Occipital lobe (tissue), 2 donors: Measurements from ENCODE around the gene DNAH6. TPM values are rescaled to one million over a fixed set of nuclear protein-coding genes. Genes with fewer than 3 reads are reported as not detected.

Source experiments
- DNase-seq: peaks from one replicate; lab custom pipeline; 2025; lab: John Stamatoyannopoulos, UW
- total RNA-seq: library from RNA; depleted of rRNA; stranded (reverse); fragments of >200 nt; gene quantifications from one replicate; pipeline ENCODE4 v1.2.3, GENCODE V29; 2014

DNAH6 gene
- total RNA-seq, 1 donor from 2014 or later = 6.6 TPM

DNA sequence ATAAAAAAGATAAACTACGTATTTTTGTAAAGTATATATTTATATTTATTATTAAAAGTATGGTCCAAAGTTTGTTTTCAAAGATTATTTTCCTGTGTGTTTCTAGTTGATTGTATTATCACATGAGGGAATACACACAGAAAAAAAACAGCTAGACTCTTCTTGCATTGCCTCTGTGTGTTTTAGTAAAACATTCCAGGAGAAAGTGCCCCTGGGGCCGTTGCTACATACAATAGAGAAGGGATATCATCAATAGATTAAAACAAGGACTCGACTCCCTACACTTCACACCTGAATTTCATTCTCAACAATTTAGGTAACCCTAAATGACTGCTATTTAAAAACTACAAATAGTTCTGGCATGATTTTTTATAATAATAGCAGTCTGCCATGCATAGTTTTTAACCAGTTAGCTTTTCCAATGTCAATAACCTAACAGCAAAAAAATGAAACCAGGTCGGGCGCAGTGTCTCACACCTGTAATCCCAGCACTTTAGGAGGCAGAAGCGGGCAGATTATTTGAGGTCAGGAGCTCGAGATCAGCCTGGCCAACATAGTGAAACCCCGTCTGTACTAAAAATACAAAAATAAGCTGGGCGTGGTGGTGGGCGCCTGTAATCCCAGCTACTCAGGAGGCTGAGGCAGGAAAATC, 171.3 kb downstream of the DNAH6 start:
- DNase-seq = no peak

DNA sequence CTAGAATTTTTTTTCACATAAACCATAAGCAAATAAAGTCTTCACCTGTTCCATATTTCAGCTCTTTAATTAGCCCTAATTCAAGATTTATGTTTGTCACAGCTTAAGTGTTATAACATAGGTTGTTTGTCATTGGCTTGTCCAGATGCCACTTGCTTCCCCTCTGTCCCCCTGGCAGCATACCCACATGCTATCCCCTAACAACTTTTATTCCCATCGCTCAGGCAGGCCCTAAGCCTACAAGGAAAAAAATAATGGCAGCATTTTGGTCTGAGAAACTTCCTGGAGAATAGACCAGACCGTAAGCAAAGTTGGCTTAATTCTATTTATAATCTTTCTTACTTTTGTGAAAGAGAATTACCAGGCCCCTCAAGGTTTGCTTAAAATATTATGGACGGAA, 173.9 kb downstream of the DNAH6 start:
- DNase-seq = no peak

DNA sequence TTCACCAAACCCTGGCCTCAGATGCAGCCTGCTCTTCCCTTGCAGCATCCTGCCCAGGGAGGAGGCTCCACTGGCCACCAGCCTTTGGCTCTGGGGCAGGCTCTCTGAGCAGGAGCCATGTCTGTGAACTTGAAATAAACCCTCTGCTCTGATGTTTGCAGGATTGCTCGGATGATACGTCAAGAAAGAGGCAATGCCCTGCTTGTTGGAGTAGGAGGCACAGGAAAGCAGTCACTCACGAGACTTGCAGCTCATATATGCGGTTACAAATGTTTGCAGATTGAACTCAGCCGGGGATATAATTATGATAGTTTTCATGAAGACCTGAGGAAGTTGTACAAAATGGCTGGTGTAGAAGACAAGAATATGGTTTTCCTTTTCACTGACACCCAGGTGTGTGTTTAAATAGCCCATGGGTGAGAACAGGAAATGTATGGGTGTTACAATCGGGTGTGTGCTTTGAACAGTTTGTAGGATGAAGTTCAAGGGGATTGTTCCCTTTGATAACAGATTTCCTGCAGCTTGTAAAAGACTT, 177.9 kb downstream of the DNAH6 start:
- no peak for DNase-seq

DNA sequence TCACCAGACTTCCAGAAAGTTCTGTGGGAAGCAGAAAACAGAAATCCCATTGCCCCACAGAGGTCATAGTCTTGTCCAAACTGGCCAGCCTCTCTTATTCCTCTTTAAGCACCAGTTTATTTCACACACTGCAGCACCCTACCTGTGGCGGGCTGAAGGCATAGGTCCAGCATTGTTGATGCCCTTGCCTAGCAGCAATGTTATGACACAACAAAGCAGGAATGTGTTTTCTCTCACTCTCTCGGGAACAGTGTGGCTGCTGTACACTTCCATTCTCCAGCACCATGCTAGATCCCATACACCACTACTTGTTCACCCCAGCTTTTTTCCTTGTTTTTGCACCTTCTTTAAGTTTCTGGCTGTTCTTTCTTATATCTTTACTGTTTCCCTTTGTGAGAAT, 181.6 kb downstream of the DNAH6 start:
- DNase-seq = no peak

DNA sequence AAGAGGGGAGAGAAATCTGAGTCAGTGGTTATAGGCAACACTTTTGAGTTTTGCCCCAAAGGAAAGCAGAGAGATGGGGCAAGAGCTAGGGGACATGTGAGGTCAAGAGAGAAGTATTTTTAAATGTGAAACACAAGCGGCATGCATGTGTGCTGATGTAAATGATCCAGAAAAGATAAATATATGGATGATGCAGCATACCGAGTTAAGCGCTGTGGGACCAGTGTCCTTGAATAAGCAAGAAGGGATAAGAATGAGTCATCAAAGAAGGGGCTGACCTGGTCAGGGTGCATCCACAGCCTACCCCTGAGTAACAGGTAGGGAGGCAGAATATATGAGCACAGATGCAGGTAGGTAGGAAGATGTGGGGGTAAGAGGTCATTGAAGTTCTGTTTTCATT, 183.7 kb downstream of the DNAH6 start:
- no peak for DNase-seq

DNA sequence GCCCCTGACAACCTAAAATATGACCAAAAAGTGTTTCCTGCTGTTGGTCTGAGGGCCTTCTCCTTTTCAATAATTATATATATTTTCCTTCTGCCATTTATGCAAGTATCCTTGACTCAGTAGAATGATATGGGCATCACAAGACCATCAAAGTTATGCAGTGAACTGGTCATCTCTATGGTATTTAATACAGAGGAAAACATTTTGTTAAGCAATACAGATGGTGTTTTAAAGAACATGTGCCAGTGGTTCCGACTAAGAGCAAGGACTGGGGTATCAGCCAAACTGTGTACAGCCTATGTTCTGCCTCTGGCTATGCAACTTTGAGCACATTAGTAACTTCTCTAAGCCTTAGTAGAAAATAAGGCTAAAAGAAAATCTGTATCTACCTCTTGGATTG, 185.6 kb downstream of the DNAH6 start:
- no peak for DNase-seq

DNA sequence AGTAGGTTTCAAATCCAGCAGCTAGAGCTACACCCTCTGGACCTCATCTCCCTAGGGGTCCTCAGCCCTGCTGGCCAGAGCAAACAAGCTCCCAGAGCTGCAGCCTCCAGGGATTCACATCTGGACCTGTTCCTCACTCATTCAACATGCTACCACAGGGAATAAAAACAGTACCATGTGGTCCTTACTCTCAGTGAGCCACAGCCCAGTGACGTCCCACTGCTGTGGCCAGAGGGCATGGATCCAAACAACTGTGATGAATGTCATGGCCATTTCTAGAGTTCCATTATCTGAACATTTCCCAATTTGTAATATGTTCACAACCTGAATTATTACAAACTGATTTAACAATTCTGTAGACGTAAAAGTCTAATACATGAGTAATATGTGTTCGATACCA, 186.6 kb downstream of the DNAH6 start:
- no peak for DNase-seq

DNA sequence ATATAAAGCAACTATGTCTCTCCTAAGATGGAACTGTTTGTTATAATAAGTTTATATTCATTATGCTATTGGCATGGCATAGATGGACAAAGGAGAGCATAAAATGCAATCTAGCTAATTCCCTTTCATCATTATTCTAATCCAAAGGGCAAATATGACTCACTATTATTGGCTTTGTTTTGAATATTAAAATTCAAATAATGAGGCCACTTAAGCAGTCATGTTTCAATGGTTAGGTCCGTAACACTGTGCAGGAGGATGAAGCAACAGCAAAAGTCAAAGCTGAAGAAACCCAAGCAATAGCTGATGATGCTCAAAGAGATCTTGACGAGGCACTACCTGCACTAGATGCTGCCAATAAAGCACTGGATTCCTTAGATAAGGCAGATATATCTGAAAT, 187.5 kb downstream of the DNAH6 start:
- DNase-seq = no peak

DNA sequence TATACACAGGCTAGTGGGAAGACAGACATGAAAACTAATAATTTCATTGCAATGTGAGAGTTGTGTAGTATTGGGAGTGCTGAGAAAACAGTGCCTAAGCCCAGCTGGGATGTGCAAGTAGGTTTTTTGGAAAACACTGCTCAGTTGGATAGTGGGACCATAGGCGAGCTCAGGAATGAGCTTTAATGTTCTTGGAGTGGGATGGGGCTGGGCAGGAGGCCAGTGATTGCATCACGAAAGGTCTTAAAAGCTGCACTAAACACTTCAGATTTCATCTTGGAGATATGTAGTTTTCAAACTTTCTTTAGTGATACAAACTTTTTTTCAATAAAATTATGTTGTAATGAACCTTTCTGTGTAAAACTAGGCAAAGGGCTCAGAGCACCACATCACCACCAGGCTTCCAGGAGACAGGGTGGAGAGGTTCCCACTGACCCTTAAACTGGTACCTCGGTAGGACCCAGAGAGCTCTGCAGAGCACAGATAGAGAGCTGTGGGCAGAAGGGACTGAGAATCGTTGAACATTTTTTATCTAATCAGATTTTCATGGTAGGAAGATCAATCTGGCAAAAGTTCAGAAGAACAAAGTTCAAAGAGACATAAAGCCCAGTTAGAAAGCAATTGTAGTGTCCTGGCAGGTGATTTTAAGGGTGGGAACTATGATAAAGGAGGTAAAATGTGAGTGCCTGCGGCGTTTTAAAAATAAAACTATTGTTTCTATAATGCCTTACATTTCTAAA, 188.4 kb downstream of the DNAH6 start:
- no peak for DNase-seq

DNA sequence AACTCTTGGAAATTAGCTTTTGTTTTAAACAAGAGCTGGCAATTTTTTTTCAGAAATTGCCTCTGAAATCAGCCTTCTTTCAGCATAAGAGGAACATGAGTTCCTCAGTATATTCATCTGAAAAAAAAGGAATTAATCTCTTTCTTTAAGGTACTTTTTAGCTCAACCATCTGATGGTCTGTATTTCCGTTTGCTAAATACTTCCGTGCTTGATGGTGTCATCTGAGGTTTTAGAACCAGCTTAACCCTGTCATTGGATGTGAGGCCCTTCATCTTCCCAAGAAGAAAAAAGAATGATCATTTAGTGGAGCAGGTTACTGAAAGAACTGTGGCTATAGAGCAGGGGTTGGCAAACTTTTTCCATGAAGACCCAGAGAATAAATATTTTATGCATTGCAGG, 189.6 kb downstream of the DNAH6 start:
- no peak for DNase-seq

DNA sequence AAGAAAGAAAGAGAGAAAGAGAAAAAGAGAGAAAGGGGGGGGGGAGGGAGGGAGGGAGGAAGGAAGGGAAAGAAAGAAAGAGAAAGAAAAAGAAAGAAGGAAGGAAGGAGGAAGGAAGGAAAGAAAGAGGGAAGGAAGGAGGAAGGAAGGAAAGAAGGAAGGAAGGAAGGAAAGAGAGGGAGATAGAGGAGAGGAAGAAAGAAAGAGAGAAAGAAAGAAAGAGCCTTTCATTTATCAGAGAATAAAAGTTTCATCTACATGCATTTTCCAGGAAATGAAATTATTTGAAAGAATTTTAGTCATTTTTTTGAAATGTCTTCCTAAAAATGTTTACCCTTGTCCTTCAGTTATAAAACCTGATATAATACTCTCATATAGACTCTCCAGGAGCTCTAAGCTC, 192.1 kb downstream of the DNAH6 start:
- no peak for DNase-seq

DNA sequence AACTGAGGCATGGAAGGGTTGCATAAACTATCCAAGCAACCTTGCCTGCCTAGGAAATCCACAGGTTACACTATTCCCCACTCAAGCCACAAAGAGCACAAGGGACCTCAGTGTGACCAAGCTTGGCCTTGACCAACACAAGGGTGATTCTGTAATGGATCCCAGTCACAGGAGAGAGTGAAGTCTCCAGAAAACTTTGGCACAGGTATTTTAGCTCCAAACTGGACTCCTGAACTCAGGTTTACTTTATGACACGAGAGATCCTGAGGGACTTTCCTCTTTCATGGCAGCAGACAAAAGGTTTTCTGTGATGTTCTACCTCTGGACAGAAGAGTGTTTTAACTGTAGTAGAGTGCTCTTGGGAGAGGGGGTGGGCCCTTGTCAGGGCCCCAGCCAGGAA, 195.4 kb downstream of the DNAH6 start:
- DNase-seq = no peak

DNA sequence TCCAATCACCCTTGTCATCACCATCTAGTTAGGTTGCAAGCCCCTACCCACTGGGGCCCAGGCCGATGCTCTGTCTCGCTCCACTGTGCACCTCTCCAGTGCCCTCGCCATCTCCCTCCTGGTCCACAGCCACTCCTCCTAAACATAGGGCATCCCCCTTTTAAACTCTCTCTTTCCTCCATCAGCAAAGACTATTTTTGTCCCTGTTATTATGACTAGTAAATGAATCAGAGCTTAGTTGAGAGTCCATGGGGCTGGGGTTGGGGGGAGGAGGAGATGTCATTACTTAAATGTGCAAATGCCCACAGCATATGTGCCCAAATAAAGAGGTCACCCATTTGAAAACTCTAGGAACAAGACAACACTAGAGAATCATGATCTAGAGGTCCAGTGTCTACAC, 197.1 kb downstream of the DNAH6 start:
- DNase-seq = no peak

DNA sequence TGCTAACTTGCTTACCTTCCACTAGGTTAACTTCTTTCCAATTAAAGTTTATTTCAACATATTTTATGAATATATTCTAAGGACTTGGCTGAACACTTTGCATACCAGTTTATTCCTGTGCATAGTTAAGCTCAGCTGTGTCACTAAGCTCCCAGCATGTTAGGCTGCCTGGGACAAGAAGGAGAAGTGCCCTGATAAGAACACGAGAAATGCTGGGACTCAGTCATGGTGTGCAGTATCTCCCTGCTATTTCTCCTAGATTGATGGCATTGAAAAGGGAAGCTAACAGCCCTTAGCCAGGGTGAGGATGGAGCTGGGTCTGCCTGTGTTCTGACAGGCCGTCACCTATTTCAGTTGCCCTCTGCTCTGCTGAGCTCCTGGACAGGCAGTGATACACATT, 200.3 kb downstream of the DNAH6 start:
- DNase-seq = no peak

DNA sequence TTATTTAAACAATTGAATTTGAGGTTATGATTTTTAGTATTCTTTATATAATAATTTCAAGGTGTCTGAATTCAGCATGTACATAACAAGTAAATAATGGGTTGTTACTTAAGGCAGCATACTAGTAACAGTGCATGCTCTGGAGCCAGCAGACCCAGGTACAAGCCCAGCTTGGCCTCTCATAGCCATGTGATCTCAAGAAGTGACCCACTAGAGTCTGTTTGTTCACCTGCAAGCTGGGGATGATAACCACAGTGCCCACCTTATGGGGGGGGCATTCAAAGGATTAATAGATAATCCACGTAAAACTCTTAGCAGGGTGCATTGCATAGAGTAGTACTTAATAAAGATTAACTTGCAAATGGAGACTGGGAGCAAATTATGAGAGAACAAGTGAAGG, 201.0 kb downstream of the DNAH6 start:
- DNase-seq = no peak

DNA sequence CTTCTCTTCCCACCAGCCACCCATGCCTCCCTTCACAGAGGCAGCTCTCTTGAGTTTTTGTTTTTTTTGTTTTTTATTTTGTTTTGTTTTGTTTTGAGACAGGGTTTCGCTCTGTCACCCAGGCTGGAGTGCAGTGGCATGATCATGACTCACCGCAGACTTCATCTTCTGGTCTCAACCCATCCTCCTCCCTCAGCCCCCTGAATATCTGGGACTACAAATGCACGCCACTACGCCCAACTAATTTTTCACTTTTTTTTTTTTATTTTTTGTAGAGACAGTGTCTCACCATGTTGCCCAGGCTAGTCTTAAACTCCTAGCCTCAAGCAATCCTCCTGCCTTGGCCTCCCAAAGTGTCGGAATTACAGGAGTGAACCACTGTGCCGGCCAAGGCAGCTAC, 203.1 kb downstream of the DNAH6 start:
- DNase-seq = no peak

DNA sequence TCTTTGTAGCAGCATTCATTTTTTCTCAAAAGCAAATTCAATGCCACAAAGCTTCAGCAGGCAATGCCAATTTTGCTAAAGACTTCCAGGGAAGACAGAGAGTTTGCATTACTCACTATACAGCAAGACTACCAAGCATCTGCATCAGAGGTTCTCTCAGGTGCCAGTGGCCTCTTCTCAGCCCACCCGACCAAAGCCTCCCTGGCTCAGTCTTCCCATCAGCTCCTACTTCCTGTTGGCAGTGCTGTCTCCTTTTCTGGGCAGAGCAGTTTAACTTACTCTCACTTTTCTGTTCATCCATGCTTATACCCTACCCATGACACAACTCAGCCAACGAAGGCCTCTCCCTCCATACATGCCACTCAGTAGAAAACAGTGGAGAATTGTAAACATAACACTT, 207.5 kb downstream of the DNAH6 start:
- DNase-seq = no peak

DNA sequence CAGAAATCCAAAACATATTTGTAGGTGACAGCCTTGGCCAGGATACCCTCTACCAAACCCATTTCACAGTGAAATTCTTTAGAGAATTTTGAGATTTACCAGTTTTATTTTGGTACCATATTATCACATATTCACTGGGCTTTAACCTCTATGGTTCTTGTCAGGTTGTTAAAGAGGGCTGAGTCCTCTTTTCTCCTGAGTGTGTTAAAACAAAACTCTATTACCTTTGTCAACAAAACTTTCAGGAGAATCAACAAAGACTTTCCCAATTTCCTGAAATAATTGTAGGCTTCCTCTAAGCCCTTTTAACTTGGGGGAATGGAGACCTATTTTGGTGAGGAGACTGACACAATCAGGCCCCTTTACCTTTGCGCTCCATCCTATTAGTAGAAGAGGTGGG, 209.4 kb downstream of the DNAH6 start:
- DNase-seq = no peak

DNA sequence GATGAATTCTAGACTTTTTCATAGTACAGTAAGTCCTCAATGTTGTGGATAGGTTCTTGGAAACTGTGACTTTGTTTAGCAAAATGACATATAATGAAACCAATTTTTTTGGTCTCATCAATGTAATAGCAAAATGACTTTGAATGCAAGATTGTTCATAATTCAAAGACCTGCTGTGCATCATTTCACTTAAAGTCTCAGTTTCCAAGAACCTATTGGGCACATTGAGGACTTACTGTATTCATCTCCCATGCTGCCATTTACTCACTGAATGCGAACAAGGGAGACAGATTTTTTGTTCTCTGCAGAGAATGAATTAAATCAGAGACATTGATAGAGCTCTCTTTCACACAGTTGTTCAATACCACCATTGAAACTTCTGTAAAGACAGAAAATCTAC, 211.0 kb downstream of the DNAH6 start:
- DNase-seq = no peak

DNA sequence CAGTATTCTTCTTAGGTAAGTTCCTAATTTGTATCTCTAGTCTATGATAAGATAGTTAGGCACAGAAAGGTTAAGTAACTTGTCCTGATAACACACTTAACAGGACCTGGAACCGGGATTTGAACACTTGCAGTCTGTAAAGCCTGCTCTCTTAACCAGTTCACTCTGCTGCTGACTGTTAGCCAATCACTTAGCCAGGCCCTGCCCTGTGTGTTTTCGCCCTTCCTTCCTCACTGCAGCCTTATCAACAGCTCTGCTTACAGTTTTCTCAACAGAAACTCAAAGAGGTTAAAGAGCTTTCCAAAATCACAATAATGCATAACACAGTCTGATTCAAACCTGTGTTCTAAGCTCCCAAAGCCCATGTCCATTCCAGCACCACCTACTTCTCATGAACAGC, 212.9 kb downstream of the DNAH6 start:
- no peak for DNase-seq

DNA sequence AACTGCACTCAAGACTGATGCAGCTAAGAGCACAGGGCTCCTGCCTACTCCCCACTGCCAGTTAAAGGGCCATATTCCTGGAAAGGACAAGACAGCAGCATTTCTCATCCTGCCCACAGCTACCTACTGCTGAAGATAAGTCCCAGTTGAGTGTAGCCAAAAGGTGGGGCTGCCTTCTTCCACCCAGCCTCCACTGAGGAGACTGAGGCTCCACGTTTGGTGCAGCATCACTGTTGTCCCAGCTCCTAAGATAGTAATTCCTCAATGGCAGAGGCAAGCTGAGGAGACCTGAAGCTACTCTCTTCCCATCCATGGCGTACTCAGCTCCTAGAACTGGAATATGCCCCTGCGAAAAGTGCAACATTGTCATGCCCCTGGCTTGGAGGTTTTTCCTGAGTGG, 214.9 kb downstream of the DNAH6 start:
- DNase-seq = no peak

DNA sequence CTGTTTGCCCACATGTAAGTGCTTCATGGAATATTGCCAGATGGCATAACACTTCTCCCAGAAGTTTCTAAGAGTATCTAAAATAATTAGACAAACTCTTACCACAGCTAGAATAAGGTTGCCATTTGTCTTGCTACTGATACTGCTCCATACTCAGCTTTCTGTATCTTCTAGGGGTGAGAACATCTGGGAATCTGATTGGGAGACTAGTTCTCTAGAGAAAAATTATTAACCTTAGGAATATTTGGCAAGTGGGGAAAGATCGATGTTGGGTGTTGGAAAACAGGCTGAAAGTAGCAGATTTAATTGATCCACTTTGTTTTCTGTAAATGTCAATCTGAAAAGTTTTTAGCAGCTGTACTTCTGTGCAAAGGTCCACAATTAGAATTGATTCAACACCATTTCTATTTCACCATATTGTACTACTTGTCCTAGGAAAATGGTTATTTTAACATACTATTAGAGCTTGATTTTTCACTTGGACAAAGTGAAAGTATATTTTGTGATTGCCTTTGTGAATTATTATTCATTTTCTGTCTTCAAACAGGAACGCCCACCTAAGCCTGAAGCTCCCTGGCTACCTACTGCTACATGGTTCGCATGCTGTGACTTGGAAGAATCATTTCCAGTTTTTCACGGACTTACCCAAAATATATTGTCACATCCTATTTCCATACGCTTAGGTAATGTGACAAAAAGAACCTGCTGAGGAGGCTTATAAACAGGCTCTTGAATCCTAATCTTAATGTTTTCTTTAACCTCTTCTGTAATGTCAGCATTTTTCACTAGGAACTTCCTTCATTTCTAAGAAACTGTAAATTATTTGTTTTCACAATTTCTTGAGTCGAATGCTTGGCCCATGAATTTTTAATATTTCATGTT, 216.8 kb downstream of the DNAH6 start:
- DNase-seq = no peak
